Tongue (tissue), 2 donors: ENCODE data around the gene AP5S1. TPM values are rescaled to one million over a fixed set of nuclear protein-coding genes. Genes with fewer than 3 reads are reported as not detected.

ENCODE experiments used
- DNase-seq: peaks from one replicate; pipeline ENCODE4 v3.0.0-alpha.2; 2015
- total RNA-seq: library from RNA; depleted of rRNA; stranded (reverse); fragments of >200 nt; gene quantifications from one replicate; pipeline ENCODE4 v1.2.3, GENCODE V29; 2014

AP5S1 gene
- total RNA-seq, 1 donor from 2014 or later: 18.0 TPM

DNA sequence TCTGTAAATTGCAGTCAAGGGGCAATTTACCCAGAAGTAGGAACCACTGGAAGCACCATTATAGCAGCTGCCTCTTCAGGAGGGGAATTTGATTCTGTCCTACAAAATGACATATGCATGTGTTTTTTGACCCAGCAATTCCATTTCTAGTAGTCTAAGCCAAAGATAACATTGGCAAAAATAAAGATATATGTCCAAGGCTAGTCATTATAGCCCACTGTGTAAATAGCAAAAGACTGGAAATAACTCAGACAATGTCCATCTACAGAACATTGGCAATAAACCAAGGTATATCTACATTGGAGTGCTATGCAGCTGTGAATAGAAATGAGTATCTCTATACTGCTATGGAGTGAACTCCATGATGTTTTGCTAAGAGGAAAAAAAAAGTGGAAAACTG is 56.3 kb downstream of the AP5S1 start:
- DNase-seq: no peak

Other genes with a start within 250 kb of the AP5S1 start
- gene GFRA4, start 157.1 kb upstream of the AP5S1 start, total RNA-seq: not detected
- gene ADAM33, start 138.5 kb upstream of the AP5S1 start, total RNA-seq: 52.6 TPM
- 2.2 TPM for gene SIGLEC1, start 107.9 kb upstream of the AP5S1 start, total RNA-seq
- 26.7 TPM for gene HSPA12B, start 87.9 kb upstream of the AP5S1 start, total RNA-seq
- 13.5 TPM for gene ADISSP, start 52.8 kb upstream of the AP5S1 start, total RNA-seq
- gene SPEF1, start 39.1 kb upstream of the AP5S1 start, total RNA-seq: not detected
- gene CENPB, start 33.8 kb upstream of the AP5S1 start, total RNA-seq: 61.1 TPM
- gene CDC25B, start 24.2 kb upstream of the AP5S1 start, total RNA-seq: 52.3 TPM
- 21.4 TPM for gene MAVS, start 26.3 kb downstream of the AP5S1 start, total RNA-seq
- 61.4 TPM for gene PANK2, start 68.8 kb downstream of the AP5S1 start, total RNA-seq
- gene RNF24, start 195.0 kb downstream of the AP5S1 start, total RNA-seq: 20.7 TPM